Limb (tissue), 2 donors: ENCODE measurements around the gene RBM3.

Source experiments
- DNase-seq, 2 donors: peaks; one replicate each; pipeline ENCODE4 v3.0.0-alpha.2; 2016; ENCODE audit errors: extremely low spot score in 2 of 2

Gene RBM3

DNA sequence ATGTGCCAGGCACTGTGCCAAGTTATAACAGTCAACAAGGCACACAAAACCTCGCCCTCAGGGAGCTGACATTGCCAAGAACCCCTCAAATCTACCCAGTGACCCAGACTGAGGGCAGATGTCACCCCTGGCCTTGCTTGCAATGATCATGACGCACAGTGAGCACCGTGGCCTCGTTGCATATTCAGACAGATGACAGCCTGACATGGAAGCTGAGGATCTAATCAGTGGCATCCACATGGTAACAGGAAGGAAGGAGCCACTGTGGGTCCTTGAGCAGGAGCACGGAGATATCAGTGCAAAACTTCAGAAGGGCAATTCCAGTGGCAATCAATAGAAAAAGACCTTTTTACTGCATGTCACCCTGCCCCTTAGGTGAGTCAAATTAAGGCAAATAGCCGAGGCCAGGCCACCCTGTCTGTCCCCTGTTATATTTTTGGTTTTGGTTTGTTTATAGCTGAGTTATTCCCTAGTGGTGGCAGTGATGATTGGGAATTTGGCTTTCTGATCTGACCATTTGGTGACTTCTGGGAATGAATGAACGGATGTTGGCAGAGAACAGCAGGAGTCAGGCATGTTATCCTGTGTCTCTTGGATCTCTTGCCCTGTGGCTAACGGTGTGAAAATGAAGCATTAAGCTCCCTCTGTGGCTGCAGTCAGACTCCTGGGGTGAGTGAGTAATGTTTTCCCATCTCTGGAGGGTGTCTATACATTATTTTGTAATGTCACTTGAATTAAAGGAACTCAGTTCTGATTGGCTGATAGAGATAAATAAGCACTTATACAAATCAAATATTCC is 43.5 kb downstream of the RBM3 start:
- DNase-seq, result no peak

DNA sequence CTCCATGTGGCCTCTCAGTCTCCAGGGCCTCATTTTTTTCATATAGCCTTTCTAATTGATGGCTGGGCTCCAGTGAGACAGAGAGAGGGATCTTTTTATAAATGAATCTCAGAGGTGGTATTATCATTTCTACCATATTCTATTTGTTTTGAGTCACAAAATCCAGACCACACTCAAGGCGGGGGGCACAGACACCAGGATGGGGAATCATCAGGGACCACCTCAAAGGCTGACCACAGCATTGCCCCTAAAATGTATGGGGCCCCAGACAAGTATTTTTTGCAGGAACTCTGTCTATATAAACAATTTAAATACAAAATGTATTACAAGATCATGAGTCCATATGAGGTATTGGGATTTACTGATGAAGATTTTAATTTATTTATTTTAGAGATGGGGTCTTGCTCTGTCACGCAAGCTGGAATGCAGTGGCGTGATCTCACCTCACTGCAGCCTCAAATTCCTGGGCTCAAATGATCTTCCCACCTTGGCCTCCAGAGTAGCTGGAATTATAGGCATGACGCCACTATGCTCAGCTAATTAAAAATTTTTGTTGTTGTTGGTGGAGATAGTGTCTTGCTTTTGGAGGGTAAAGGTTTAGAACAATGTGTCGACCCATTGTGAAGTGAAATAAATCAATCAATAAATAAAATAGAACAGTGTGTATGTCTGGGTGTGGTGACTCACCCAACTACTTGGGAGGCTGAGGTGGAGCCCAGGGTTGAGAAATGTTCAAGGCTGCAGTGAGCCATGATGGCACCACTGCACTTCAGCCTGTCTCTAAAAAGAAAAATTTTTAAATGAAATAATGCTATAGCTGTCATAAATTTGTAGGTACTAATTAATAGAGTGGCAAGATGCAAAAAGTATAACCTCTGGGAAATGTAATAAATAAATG is 52.4 kb downstream of the RBM3 start:
- no peak for DNase-seq
